Measurements from ENCODE around the gene TIPIN. TPM values are rescaled to one million over a fixed set of nuclear protein-coding genes. Genes with fewer than 3 reads are reported as not detected.
"Not testable (repeated sequence)": the region's sequence is repeated elsewhere in the genome, so short reads cannot be mapped to it uniquely, and the experiment has no call there.

Gene TIPIN
- total RNA-seq, 1 experiment from 2014 or later, result 37.9 TPM

DNA sequence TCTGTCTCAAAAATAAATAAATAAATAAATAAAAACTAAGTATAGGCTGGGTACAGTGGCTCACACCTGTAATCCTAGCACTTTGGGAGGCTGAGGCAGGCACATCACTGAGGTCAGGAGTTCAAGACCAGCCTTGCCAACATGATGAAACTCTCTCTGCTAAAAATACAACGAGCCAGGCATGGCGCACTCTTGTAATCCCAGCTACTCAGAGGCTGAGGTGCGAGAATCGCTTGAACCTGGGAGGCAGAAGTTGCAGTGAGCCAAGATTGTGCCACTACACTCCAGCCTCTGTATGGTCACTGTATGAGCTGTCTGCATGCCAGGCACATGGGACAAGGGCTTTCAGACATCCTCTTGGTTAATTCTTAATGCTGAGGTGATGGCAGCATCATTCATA lies 28.7 kb downstream of the TIPIN start:
- no peaks in the 10 kb centered on the region for H3K27me3 ChIP-seq
- H3K4me3 ChIP-seq, result no peak overlapping the region
- peaks cover 71% of the 10 kb centered on the region for H3K36me3 ChIP-seq
- no peak for DNase-seq
- no peaks in the 10 kb centered on the region for H3K9me3 ChIP-seq

DNA sequence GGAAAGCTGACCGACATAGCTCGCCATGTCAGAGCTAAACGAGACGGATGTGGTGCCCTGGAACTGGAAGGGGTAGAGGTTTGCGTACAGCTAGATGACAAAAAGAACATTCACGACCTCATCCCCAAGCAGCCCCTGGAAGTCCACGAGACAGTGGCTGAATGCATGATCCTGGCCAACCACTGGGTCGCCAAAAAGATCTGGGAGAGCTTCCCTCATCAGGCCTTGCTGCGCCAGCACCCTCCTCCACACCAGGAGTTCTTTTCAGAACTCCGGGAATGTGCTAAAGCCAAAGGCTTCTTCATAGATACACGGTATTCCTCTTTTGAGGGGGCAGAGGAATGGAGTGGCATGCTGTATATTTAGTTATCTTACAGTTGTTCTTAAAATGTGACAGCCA lies 30.4 kb downstream of the TIPIN start:
- H3K27me3 ChIP-seq, result no peaks in the 10 kb centered on the region
- no peaks in the 10 kb centered on the region for H3K9me3 ChIP-seq
- no peak overlapping the region for H3K4me3 ChIP-seq
- no peak for DNase-seq
- H3K36me3 ChIP-seq, result peaks cover 75% of the 10 kb centered on the region

DNA sequence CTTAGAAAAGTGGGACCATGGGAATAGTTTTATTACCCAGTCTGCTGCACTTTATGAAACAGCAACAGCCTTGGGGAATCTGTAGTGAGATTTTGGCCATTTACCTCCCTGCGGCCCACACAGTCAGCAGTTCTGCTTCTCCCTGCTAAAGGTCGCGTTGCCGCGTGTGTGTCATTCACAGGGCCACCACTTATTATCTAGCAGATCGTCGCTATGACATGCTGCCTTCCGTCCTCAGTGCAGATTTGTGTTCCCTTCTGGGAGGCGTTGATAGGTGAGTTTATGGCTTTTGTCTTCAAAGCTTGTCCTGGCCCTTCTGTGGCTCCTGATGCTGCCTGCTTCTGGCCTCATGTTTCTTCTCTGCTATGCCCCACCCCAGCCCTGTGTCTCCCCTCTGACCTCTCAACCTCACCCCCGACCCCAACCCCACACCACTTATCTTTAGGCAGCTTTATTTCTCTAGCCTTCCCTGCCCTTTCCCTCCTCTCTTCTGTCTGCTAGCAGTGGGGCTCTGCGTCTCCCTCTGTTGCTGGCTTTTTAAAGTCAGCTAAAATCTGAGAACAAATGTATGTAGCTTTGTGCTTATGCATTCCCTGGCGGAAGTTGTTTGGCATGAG lies 33.1 kb downstream of the TIPIN start:
- H3K27me3 ChIP-seq, result no peaks in the 10 kb centered on the region
- no peaks in the 10 kb centered on the region for H3K9me3 ChIP-seq
- DNase-seq, result no peak
- H3K4me3 ChIP-seq, result no peak overlapping the region
- peaks cover 79% of the 10 kb centered on the region for H3K36me3 ChIP-seq

GRCh38 chr15:66312144-66312543 lies 44.3 kb downstream of the TIPIN start:
- no peak for DNase-seq
- H3K4me3 ChIP-seq, result no peak overlapping the region
- H3K27me3 ChIP-seq, result no peaks in the 10 kb centered on the region
- peaks cover 60% of the 10 kb centered on the region for H3K36me3 ChIP-seq
- no peaks in the 10 kb centered on the region for H3K9me3 ChIP-seq

DNA sequence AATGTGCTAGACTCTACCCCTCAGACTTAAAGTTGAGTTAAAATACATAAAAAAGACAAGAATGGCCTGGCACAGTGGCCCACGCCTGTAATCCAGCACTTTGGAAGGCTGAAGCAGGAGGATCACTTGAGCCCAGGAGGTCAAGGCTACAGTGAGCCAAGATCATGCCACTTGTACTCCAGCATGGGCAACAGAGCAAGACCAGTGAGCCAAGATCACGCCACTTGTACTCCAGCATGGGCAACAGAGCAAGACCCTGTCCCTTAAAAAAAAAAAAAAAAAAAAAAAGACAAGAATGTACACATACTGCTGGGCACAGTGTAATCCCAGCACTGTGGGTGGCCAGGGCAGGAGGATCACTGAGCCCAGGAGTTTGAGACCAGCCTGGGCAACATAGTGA lies 45.7 kb downstream of the TIPIN start:
- H3K4me3 ChIP-seq, result no peak overlapping the region
- no peaks in the 10 kb centered on the region for H3K27me3 ChIP-seq
- H3K9me3 ChIP-seq, result no peaks in the 10 kb centered on the region
- peaks cover 60% of the 10 kb centered on the region for H3K36me3 ChIP-seq
- no peak for DNase-seq

DNA sequence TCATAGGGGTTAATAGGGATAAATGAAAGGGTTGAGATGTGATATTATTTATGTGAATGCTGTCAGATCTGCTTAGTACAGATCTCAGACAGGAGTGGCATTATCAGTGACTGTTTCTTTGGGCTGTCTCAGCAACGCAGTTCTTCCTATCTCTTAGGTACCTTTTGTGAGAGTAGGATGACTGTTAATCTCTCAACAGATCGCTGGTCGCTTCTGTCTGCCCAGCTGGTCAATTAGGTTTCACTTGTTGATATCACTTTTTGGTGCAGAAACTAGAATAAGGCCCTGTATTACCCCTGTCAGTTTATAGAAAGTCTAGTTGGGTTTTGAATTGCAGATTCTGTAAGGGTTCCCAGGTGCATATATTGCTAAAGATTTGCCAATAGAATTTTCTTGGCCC lies 46.7 kb downstream of the TIPIN start:
- Histone ChIP-seq H3K4me3 (no peak overlapping the region), H3K27me3 (no peaks in the 10 kb centered on the region), H3K36me3 (peaks cover 56% of the 10 kb centered on the region), H3K9me3 (no peaks in the 10 kb centered on the region)
- DNase-seq, result no peak

DNA sequence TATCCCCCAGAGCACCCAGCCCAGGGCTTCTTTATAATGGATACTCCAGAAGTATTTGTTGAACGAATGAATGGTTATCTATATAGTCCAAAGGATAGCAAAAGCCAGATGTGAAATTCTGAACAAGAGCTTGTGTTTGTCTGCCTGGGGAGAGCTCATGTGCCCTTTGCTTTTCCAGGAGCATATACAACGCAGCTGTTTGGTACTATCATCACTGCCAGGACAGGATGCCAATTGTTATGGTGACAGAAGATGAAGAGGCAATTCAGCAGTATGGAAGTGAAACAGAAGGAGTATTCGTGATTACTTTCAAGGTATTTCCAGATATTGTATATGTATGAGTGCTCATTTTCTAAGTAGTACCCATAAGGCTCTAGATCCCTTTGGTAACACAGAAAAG lies 48.0 kb downstream of the TIPIN start:
- DNase-seq, result no peak
- H3K27me3 ChIP-seq, result no peaks in the 10 kb centered on the region
- no peak overlapping the region for H3K4me3 ChIP-seq
- no peaks in the 10 kb centered on the region for H3K9me3 ChIP-seq
- peaks cover 48% of the 10 kb centered on the region for H3K36me3 ChIP-seq

- Histone ChIP-seq H3K27me3 (no peaks in the 10 kb centered on the region), H3K36me3 (peaks cover 29% of the 10 kb centered on the region), H3K9me3 (no peaks in the 10 kb centered on the region), H3K4me3 (no peak overlapping the region)
- no peak for DNase-seq
Measured at GRCh38 chr15:66306381-66306780, 50.1 kb downstream of the TIPIN start.

DNA sequence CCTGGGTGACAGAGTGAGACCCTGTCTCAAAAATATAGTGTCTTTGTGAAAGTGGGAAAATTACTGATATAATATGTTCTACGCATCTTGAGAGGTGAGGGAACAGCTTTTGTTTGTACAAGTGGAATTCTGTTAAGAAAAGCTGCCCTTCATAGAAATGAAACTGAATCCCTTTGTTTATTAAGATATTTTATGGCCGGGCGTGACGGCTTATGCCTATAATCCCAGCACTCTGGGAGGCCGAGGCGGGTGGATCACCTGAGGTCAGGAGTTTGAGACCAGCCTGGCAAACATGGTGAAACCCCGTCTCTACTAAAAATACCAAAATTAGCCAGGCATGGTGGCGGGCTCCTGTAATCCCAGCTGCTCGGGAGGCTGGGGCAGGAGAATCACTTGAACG lies 52.1 kb downstream of the TIPIN start:
- not testable (repeated sequence) for H3K9me3 ChIP-seq, H3K27me3 ChIP-seq, H3K4me3 ChIP-seq, DNase-seq
- H3K36me3 ChIP-seq, result peaks cover 19% of the 10 kb centered on the region

- no peak for DNase-seq
- H3K36me3 ChIP-seq, result peaks cover 15% of the 10 kb centered on the region
- no peak overlapping the region for H3K4me3 ChIP-seq
- H3K9me3 ChIP-seq, result no peaks in the 10 kb centered on the region
- no peaks in the 10 kb centered on the region for H3K27me3 ChIP-seq
Measured at GRCh38 chr15:66302489-66303278, 53.8 kb downstream of the TIPIN start.

DNA sequence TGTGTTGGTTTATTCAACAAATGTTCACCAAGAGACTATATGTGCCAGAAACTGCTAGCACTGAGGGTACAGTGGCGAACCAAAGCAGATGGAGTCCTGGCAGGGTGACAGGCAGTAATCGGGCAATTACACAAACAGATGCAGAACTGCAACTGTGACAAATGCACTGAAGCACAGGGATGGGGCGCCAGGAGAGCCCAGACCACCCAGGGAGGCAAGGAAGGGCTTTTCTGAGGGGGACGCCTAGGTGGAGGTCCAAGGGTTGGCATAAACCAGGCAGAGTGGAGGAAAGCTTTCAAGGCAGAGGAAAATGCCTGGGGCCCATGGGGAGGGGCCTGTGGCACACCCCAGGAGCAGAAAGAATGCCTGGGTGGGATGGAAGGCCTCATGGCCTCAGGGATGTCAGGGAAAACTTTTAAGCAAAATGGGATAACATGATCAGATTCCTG lies 57.7 kb downstream of the TIPIN start:
- H3K36me3 ChIP-seq, result peaks cover 19% of the 10 kb centered on the region
- no peak for DNase-seq
- no peaks in the 10 kb centered on the region for H3K9me3 ChIP-seq
- no peaks in the 10 kb centered on the region for H3K27me3 ChIP-seq
- no peak overlapping the region for H3K4me3 ChIP-seq

- Histone ChIP-seq H3K4me3 (no peak overlapping the region), H3K27me3 (no peaks in the 10 kb centered on the region), H3K9me3 (no peaks in the 10 kb centered on the region), H3K36me3 (peaks cover 19% of the 10 kb centered on the region)
- no peak for DNase-seq
Measured at GRCh38 chr15:66296186-66296585, 60.3 kb downstream of the TIPIN start.

- peak overlapping the region; percentile 62 for H3K4me3 ChIP-seq
- peaks cover 14% of the 10 kb centered on the region for H3K36me3 ChIP-seq
- DNase-seq, result no peak
- H3K27me3 ChIP-seq, result no peaks in the 10 kb centered on the region
- no peaks in the 10 kb centered on the region for H3K9me3 ChIP-seq
Measured at GRCh38 chr15:66294932-66295235, 61.6 kb downstream of the TIPIN start.

DNA sequence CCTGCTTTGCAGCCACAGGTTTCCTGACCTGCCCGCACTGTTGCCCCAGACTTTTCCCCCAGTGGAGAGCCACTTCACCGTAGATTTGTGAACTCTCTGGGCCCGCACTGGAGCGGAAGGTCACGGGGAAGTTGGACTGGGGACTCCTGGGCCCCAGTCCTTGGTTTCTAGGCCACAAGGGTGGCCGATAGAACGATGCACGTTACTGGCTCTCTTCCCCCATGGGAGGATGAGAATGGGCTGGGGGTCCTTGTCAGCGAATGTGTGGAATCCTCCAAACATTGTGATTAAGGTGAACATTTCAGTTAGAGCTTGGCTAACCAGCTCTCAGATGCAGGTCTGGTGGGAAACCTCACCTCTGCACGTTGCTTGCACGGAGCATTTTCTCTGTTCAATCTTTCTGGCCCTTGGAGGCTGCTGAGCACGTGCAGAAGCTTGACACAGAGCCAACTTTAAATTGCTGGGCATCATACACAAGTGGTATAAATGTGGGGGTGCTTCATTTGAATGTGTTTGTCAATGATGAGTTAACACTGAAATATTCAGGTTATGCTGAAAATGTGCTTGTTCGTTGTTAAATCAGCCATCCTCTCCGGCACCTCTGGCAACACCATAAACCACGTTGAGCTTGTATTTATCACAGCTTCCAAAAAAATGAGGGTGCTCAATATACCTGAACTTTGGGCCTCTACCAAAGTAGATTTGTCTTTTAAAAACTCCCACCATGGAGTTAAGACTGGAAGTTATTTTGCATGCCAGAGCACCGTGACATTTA lies 62.1 kb downstream of the TIPIN start:
- Histone ChIP-seq H3K27me3 (no peaks in the 10 kb centered on the region), H3K36me3 (peaks cover 14% of the 10 kb centered on the region), H3K9me3 (no peaks in the 10 kb centered on the region), H3K4me3 (peak overlapping the region; percentile 62)
- DNase-seq, result peak; percentile 79

- Histone ChIP-seq H3K9me3 (no peaks in the 10 kb centered on the region), H3K27me3 (no peaks in the 10 kb centered on the region), H3K36me3 (peaks cover 11% of the 10 kb centered on the region), H3K4me3 (peak within 1 kb of the TSS; percentile 62)
- DNase-seq, result peak; percentile 71
Measured at GRCh38 chr15:66293419-66294156, 62.9 kb downstream of the TIPIN start, which contains the start of gene DIS3L. Gene DIS3L (plus strand): TSS chr15:66293568. CDS start chr15:66293597, 29 bp downstream.

DNA sequence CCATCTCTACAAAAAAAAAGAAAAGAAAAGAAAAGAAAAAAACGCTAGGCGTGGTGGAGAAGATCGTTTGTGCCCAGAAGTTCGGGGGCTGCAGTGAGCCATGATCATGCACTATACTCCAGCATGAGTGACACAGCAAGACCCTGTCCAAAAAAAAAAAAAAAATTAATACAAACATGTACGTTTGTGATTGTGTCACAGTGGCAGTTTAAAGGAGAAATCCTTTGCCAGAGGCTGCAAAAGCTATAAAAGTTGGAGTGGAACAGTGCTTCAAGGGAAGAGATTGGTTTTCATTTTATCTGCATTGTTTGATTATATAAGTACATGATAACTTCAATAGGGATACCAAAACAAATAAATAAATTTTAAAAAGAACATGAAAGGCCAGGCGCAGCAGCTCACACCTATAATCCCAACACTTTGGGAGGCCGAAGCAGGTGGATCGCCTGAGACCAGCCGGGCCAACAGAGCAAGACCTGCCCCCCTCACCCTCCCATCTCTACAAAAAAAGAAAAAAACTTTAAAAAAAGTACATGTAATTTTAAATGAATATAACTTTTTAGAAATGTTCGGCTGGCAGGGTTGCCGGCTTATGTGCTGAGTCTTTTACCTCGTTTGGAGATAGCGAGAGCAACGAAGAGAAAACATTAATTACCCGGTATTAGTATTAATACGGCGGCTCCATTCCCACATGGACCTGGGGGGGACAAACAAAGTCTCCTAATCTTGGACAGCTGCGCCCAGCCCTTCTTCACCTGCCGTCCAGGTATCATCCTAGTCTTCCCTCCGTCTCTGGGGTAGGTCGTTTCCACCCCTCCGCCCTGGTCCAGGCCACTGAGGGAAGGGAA lies 63.7 kb downstream of the TIPIN start:
- Histone ChIP-seq H3K9me3 (no peaks in the 10 kb centered on the region), H3K4me3 (peak overlapping the region; percentile 62), H3K27me3 (no peaks in the 10 kb centered on the region), H3K36me3 (peaks cover 6% of the 10 kb centered on the region)
- DNase-seq, result no peak

Data from MG63 (cell line).